Vagina (tissue), 2 donors: ENCODE results near the gene MID1IP1. TPM values are rescaled to one million over a fixed set of nuclear protein-coding genes. Genes with fewer than 3 reads are reported as not detected.

Experiments used
- DNase-seq, 2 donors: peaks; one replicate each; pipeline ENCODE4 v3.0.0-alpha.2; 2017; ENCODE audit errors: extremely low spot score in 2 of 2
- H3K27ac ChIP-seq: fragments of 200-600 bp; sonication (generic); one replicate; pipeline ENCODE4 v1.5.1; 2019
- H3K27me3 ChIP-seq: fragments of 200-600 bp; sonication (generic); one replicate; pipeline ENCODE4 v1.5.1; 2019
- H3K36me3 ChIP-seq, 2 donors: fragments of 200-600 bp; sonication (generic); one replicate each; pipeline ENCODE4 v1.5.1; 2017 to 2019
- H3K4me1 ChIP-seq: fragments of 200-600 bp; sonication (generic); one replicate; pipeline ENCODE4 v1.5.1; 2019
- H3K4me3 ChIP-seq, 2 donors: fragments of 200-600 bp; sonication (generic); 1 replicate in 1 of 2; 2 replicates in 1 of 2; pipeline ENCODE4 v1.5.1; 2016 to 2019
- H3K9me3 ChIP-seq: fragments of 200-600 bp; sonication (generic); one replicate; pipeline ENCODE4 v1.5.1; 2019
- POLR2A ChIP-seq, 2 donors: fragments of 450-650 bp; IDR thresholded peaks; one replicate each; pipeline ENCODE4 v1.6.1; 2017; ENCODE audit warnings: antibody characterized with exemption in 2 of 2, mild to moderate bottlenecking in 2 of 2, moderate library complexity in 2 of 2
- POLR2AphosphoS5 ChIP-seq, 2 donors: sonication (generic); formaldehyde crosslinking; IDR thresholded peaks; one replicate each; pipeline ENCODE4 v1.9.0; 2017; ENCODE audit warnings: antibody characterized with exemption in 2 of 2, mild to moderate bottlenecking in 2 of 2, low read depth in 1 of 2; ENCODE audit not compliant: insufficient read depth in 1 of 2
- intact Hi-C: fragments of 100-400 bp; cut with DNase I; formaldehyde crosslinking; loops from one replicate; pipeline ENCODE4 v1.15.1; 2023
- total RNA-seq: library from RNA; depleted of rRNA; stranded (reverse); fragments of >200 nt; gene quantifications from one replicate; pipeline ENCODE4 v1.2.3, GENCODE V29; 2016
- TF ChIP-seq, protein P1 (sequence below), 3 experiments: fragments of 450-650 bp in 2 of 3; fragments of 200-600 bp in 1 of 3; sonication (generic) in 1 of 3; IDR thresholded peaks; one replicate each; pipeline ENCODE4 v1.5.1; 2017 to 2019; ENCODE audit warnings: antibody characterized with exemption in 3 of 3, mild to moderate bottlenecking in 2 of 3, moderate library complexity in 2 of 3

Gene MID1IP1
- total RNA-seq, 1 donor from 2014 or later, result 48.9 TPM

DNA sequence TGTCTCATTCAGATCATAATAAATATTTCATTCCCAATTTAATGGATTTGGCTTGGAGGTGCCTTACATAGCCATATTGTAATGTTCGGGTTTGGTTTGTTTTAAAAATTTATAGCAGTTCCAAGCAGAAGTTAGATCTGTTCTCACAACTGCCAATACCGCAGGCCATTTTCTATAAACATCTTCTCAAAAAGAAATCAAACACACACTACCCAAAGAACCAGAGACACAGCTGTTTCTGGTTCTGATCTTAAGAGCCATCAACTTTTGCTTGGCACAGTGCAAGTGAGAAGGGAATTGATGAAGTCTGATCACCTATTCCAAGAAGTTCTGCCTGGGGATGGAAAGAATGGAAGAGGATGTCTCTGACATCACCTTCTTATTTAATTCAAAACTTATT, 22.9 kb downstream of the MID1IP1 start:
- intact Hi-C loops, result no loop called here
- DNase-seq, result no peak
- TF ChIP-seq, protein P1, sequence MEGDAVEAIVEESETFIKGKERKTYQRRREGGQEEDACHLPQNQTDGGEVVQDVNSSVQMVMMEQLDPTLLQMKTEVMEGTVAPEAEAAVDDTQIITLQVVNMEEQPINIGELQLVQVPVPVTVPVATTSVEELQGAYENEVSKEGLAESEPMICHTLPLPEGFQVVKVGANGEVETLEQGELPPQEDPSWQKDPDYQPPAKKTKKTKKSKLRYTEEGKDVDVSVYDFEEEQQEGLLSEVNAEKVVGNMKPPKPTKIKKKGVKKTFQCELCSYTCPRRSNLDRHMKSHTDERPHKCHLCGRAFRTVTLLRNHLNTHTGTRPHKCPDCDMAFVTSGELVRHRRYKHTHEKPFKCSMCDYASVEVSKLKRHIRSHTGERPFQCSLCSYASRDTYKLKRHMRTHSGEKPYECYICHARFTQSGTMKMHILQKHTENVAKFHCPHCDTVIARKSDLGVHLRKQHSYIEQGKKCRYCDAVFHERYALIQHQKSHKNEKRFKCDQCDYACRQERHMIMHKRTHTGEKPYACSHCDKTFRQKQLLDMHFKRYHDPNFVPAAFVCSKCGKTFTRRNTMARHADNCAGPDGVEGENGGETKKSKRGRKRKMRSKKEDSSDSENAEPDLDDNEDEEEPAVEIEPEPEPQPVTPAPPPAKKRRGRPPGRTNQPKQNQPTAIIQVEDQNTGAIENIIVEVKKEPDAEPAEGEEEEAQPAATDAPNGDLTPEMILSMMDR (IDR thresholded peaks at IDR 0.05), result no peak
- no peak for TF ChIP-seq POLR2A (IDR thresholded peaks at IDR 0.05)
- TF ChIP-seq POLR2AphosphoS5 (IDR thresholded peaks at IDR 0.05; ENCODE audit: insufficient read depth in 1 of 2, low read depth in 1 of 2), result no peak

DNA sequence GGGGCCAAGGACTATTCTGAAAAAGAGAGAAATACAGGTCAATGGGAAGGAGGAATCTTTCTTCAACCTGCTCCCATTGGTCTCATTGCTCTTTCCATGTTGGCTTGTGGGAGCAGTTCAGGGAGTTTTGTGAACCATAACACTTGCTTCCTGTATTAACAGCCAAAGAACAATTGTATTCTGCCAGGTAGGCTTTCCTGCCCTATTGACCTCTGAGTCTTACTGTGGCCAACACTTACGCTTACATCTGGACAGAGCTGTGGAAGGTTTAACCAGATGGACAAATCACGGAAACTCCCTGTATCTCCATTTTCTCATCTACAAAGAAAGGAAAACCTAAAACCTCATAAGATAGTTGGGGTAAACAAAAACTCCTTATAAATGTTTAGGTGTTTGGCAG, 30.7 kb downstream of the MID1IP1 start:
- H3K27ac ChIP-seq, result no peak overlapping the region
- H3K27me3 ChIP-seq, result no peaks in the 10 kb centered on the region
- no peaks in the 10 kb centered on the region for H3K36me3 ChIP-seq
- intact Hi-C loops, result no loop called here
- no peaks in the 10 kb centered on the region for H3K9me3 ChIP-seq
- H3K4me3 ChIP-seq, result no peak overlapping the region
- TF ChIP-seq POLR2A (IDR thresholded peaks at IDR 0.05) (no peak), POLR2AphosphoS5 (IDR thresholded peaks at IDR 0.05; ENCODE audit: insufficient read depth in 1 of 2, low read depth in 1 of 2) (no peak)
- TF ChIP-seq, protein P1 (IDR thresholded peaks at IDR 0.05), result no peak
- no peak for DNase-seq
- H3K4me1 ChIP-seq, result no peaks in the 10 kb centered on the region

More for the DNA sequence above, 22.9 kb downstream of the MID1IP1 start:
- H3K27me3 ChIP-seq, result no peaks in the 10 kb centered on the region
- no peak overlapping the region for H3K27ac ChIP-seq
- H3K4me1 ChIP-seq, result no peaks in the 10 kb centered on the region
- H3K4me3 ChIP-seq, result no peak overlapping the region
- H3K9me3 ChIP-seq, result no peaks in the 10 kb centered on the region
- H3K36me3 ChIP-seq, result no peaks in the 10 kb centered on the region

DNA sequence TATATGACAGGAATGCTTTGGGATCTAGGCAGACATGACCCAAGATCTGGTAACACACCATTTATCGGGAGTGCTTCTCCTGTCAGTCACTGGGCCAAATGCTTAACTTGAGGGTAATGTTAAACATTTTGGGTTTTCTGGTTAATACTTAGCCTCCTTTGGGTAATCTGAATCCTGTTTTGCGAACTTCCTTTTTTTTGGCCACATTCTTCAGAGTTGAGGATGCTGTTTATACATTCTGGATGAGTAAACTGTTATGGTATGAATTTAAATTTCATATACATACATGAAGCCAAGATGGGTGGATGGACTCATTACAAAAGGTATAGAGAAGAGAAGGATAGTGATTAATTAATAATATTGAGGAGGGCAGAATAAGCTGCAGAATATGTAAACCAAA, 36.1 kb downstream of the MID1IP1 start:
- no peaks in the 10 kb centered on the region for H3K36me3 ChIP-seq
- TF ChIP-seq POLR2AphosphoS5 (IDR thresholded peaks at IDR 0.05; ENCODE audit: insufficient read depth in 1 of 2, low read depth in 1 of 2), result no peak
- TF ChIP-seq, protein P1 (IDR thresholded peaks at IDR 0.05), result no peak
- no peaks in the 10 kb centered on the region for H3K4me1 ChIP-seq
- intact Hi-C loops, result loop anchor here (1.0 kb wide), 1 partner anchor 10 kb away; no protein-coding TSS in a partner anchor
- DNase-seq, result no peak
- H3K4me3 ChIP-seq, result no peak overlapping the region
- no peaks in the 10 kb centered on the region for H3K9me3 ChIP-seq
- H3K27me3 ChIP-seq, result no peaks in the 10 kb centered on the region
- H3K27ac ChIP-seq, result no peak overlapping the region

DNA sequence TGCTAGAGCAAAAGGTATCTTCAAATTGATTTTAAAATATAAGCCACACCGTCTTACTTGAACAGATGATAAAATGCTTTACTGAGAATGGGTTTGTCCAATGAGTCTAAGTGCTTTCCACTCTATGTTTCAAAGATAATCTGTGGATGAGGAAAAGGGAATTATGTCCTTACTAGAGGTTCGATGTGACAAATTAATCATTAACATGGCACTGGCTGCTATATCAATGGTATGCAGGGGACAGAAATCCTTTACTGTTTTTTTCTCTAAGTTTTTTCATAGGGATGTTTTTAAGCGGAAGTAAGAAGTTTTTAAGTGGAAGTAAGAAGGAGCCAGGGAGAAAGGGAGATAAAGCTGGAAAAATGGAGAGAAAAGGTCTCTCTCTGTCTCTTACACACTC, 38.0 kb downstream of the MID1IP1 start:
- Histone ChIP-seq H3K4me3 (no peak overlapping the region), H3K9me3 (no peaks in the 10 kb centered on the region), H3K27ac (no peak overlapping the region), H3K4me1 (no peaks in the 10 kb centered on the region), H3K27me3 (no peaks in the 10 kb centered on the region), H3K36me3 (no peaks in the 10 kb centered on the region)
- no peak for TF ChIP-seq POLR2AphosphoS5 (IDR thresholded peaks at IDR 0.05; ENCODE audit: insufficient read depth in 1 of 2, low read depth in 1 of 2)
- TF ChIP-seq, protein P1 (IDR thresholded peaks at IDR 0.05), result no peak
- TF ChIP-seq POLR2A (IDR thresholded peaks at IDR 0.05), result no peak
- DNase-seq, result no peak
- intact Hi-C loops, result no loop called here

DNA sequence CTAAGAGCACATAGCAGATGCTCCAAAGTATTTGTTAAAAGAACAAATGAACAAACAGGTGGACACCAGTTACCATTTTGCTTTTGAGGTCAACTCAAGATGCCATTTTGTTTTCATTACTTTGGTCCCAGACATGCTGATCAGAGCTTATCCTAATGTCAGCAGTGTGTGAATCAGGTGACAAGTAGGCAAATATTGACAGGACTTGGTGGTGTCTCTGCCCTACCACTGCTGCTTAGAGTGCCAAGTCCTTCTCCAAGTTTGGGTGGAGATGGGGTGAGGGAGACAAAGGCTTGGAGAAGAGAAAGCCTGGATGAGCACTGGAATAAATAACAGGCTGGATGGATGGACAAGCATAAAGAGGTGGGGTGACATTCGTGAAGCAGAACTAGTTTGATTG, 38.7 kb downstream of the MID1IP1 start:
- no peak for DNase-seq
- no peaks in the 10 kb centered on the region for H3K9me3 ChIP-seq
- no peak overlapping the region for H3K27ac ChIP-seq
- H3K36me3 ChIP-seq, result no peaks in the 10 kb centered on the region
- H3K27me3 ChIP-seq, result no peaks in the 10 kb centered on the region
- intact Hi-C loops, result no loop called here
- no peaks in the 10 kb centered on the region for H3K4me1 ChIP-seq
- TF ChIP-seq POLR2A (IDR thresholded peaks at IDR 0.05) (no peak), POLR2AphosphoS5 (IDR thresholded peaks at IDR 0.05; ENCODE audit: insufficient read depth in 1 of 2, low read depth in 1 of 2) (no peak)
- TF ChIP-seq, protein P1 (IDR thresholded peaks at IDR 0.05), result no peak
- no peak overlapping the region for H3K4me3 ChIP-seq
